Renal cortical epithelial cell (primary cell): ENCODE results near the gene NUS1. TPM values are rescaled to one million over a fixed set of nuclear protein-coding genes. Genes with fewer than 3 reads are reported as not detected.
"Not testable (repeated sequence)": the region's sequence is repeated elsewhere in the genome, so short reads cannot be mapped to it uniquely, and the experiment has no call there.

Source experiments
- DNase-seq: peaks from one replicate; pipeline ENCODE4 v3.0.0-alpha.2; 2011; ENCODE audit warnings: low read depth
- total RNA-seq: library from RNA; depleted of rRNA; stranded (reverse); fragments of >200 nt; gene quantifications from 2 replicates; pipeline ENCODE4 v1.2.3, GENCODE V29; 2014

The NUS1 gene
- total RNA-seq, 1 donor from 2014 or later = 38.2 TPM

DNA sequence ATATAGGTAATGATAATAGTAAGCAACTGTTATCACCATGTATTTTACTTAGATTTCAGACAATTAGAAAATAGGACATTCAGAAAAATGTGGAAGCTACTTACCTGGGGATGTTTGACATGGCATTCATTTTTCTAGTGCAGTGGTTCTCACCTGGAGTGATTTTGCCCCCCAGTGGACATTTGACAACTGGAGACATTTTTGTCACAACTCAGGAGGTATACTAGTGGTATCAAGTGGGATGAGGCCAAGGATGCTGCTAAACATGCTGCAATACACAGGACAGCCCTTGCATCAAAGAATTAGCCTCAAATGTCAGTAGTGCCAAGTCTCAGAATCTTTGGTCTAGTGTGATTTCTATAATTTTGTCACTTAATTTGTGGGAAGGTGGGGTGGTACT is 36.1 kb downstream of the NUS1 start:
- no peak for DNase-seq

DNA sequence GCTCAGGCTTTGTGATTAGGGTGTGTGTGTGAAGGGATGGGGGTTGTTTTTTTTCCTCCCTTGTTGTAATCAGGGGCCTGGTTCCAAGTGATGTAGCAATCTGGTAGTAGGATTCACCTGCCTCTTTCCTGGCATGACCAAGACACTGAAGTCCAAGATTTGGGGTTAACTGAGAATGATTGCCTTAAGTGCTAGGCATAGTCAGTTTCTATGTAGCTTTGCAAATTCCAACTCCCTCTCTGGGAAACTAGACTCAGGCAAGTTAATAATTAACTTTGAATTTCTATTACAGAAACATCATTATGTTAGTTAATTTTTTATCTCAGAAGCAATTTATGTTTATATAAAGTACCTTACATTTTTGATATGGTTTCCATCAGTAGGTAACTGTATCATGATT is 43.6 kb downstream of the NUS1 start:
- DNase-seq = peak; percentile 47

DNA sequence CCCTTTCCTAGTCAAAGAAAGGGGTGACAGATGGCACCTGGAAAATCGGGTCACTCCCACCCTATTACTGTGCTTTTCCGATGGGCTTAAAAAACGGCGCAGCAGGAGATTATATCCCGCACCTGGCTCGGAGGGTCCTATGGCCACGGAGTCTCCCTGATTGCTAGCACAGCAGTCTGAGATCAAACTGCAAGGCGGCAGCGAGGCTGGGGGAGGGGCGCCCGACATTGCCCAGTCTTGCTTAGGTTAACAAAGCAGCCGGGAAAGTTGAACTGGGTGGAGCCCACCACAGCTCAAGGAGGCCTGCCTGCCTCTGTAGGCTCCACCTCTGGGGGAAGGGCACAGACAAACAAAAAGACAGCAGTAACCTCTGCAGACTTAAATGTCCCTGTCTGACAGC is 46.3 kb downstream of the NUS1 start:
- DNase-seq = not testable (repeated sequence)

DNA sequence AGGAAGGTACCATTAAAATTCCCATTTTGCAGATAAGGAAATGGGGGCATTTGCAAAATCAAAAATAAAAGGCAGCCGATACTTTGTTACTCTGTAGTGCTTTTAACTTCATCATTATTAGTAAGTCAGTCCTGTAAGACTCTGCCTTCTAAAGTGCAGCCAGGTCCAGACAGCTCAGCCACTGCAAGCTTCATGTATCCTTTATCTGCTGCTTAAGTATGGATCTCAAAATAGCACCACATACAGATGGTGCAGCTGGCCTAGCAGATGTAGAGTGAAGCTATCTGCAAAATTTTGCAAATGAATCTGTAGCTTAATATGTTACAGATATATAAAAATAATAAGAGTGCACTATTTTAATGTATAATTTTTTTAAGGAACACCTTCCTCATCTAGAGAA is 53.4 kb downstream of the NUS1 start:
- DNase-seq = no peak

DNA sequence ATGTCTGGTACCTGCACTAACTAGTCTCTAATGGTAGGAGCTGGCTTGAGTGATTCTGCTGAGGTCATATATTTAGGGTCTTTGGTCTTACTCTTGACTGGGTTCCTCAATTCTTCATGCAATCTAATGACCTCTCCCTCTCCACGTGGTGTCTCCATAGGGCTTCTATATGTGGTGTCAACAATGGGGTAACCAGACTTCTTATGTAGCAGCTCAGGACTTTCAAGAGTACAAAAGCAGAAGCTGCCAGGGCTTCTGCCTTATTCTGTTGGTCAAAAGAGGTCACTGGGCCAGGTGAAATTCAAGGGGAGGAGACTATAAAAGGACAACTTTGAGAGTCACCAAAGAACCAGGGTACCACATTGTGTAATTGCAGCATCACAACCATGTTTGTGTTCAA is 54.3 kb downstream of the NUS1 start:
- no peak for DNase-seq

DNA sequence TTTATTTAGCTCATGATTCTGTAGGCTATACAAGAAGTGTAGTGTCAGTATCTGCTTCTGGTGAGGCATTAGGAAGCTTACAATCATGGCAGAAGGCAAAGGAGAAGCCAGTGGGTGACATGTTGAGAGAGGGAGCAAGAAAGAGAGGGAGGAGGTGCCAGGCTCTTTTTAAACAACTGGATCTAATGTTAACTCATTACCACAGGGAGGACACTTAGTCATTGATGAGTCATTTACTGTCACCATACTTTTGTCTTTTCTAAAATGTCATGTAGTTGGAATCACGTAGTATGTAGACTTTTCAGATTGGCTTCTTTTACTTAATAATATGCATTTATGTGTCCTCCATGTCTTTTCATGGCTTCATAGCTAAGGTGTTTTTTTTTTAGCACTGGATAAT is 58.1 kb downstream of the NUS1 start:
- no peak for DNase-seq

DNA sequence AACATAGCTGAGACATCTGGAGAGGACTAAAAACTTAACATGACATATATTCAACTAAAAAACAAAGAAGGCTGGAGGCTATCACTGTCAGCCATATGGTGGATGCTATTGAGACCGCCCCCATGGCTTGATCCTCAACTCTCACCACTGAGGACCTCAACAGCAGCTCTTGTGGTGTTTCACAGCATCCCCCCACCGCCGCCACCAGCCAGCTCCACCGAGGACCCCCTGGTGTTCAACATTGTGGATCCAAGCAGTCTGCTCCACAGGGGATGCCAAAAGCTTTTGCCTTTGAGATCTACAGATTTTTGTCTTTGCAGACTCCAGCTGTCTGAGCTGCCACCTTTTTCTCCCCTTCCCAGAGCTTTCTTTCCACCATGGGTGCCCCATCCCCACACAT is 64.6 kb downstream of the NUS1 start:
- no peak for DNase-seq

DNA sequence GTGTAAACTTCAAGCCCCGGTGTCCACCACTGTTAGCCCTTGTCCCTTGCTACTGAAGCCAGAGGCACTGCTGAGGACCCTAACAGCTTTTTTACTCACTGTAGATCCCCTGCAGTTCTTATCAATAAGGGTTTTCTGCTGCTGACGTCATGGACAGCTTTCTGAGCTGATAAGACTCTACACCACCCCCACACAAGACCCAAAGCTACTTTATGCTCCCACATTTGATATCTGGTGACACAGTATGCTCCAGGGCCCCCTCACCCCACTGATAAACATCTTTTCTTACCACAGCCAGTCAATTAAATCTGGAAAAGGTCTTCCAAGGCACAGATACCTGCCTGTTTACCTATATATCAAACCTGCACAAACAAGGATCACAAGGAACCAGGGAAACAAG is 65.3 kb downstream of the NUS1 start:
- DNase-seq = no peak

DNA sequence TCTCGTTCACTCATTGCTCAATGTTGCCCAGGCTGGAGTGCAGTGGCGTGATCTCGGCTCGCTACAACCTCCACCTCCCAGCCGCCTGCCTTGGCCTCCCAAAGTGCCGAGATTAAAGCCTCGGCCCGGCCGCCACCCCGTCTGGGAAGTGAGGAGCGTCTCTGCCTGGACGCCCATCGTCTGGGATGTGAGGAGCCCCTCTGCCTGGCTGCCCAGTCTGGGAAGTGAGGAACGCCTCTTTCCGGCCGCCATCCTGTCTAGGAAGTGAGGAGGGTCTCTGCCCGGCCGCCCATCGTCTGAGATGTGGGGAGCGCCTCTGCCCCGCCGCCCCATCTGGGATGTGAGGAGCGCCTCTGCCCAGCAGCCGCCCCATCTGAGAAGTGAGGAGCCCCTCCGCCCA is 75.4 kb downstream of the NUS1 start:
- DNase-seq = not testable (repeated sequence)

Other genes with a start within 250 kb of the NUS1 start
- gene ROS1, start 249.5 kb upstream of the NUS1 start, total RNA-seq = 0.35 and 2.7 TPM in 2 replicates
- 20.2 and 21.2 TPM in 2 replicates for gene DCBLD1, start 192.8 kb upstream of the NUS1 start, total RNA-seq
- gene GOPC, start 73.0 kb upstream of the NUS1 start, total RNA-seq = 42.4 and 50.6 TPM in 2 replicates
- 0.05 and 0.17 TPM in 2 replicates for gene SLC35F1, start 231.8 kb downstream of the NUS1 start, total RNA-seq